ENCODE measurements around the gene GPX8.
A peak's percentile ranks its signal among the peaks of the same experiment; 100 is the strongest.

Gene GPX8

DNA sequence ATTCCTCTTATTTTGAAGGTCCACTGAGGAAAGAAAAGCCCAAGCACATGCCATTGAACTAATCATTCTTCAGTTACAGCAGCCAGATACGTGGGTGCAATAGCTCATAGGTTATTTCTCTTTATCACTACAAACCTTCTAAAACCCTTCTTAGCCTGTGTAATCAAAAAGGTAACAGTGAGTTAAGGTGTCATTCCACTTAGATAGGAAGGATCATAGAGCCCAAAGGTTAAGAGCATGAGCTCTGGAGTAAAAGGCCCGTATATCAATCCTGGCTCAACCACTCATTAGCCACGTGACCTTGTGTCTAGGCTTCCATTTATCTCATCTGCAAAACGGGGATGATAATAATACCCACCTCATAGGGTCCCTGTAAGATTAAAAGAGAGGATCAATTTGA is 2.7 kb downstream of the GPX8 start:
- TF ChIP-seq, protein P1, sequence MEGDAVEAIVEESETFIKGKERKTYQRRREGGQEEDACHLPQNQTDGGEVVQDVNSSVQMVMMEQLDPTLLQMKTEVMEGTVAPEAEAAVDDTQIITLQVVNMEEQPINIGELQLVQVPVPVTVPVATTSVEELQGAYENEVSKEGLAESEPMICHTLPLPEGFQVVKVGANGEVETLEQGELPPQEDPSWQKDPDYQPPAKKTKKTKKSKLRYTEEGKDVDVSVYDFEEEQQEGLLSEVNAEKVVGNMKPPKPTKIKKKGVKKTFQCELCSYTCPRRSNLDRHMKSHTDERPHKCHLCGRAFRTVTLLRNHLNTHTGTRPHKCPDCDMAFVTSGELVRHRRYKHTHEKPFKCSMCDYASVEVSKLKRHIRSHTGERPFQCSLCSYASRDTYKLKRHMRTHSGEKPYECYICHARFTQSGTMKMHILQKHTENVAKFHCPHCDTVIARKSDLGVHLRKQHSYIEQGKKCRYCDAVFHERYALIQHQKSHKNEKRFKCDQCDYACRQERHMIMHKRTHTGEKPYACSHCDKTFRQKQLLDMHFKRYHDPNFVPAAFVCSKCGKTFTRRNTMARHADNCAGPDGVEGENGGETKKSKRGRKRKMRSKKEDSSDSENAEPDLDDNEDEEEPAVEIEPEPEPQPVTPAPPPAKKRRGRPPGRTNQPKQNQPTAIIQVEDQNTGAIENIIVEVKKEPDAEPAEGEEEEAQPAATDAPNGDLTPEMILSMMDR (IDR thresholded peaks at IDR 0.05; ENCODE audit: low read depth, low read length), result no peak
- no peaks in the 10 kb centered on the region for H3K36me3 ChIP-seq
- no peaks in the 10 kb centered on the region for H3K4me1 ChIP-seq
- H3K9me3 ChIP-seq, result no peaks in the 10 kb centered on the region
- no peak for DNase-seq
- peaks cover 92% of the 10 kb centered on the region for H3K27me3 ChIP-seq
- no peak overlapping the region for H3K4me3 ChIP-seq (ENCODE audit: low read depth, low read length)

DNA sequence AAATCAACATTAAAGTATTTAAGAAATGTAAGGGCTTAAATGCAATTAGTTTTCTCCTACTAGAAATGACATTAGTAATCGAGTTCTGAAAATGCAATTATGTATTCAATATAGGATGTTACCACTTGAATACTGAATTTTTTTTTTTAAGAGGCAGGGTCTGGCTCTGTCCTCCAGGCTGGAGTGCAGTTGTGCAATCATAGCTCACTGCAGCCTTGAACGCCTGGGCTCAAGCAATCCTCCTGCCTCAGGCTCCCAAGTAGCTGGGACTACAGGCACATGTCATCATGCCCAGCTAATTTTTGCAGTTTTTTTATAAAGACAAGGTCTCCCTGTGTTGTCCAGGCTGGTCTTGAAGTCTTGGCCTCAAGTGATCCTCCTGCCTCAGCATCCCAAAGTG is 11.5 kb downstream of the GPX8 start:
- TF ChIP-seq, protein P1 (IDR thresholded peaks at IDR 0.05; ENCODE audit: low read depth, low read length), result no peak
- Histone ChIP-seq H3K4me3 (ENCODE audit: low read depth, low read length) (no peak overlapping the region), H3K4me1 (no peaks in the 10 kb centered on the region; the same call in 1 of the 2 replicates), H3K36me3 (no peaks in the 10 kb centered on the region), H3K9me3 (no peaks in the 10 kb centered on the region), H3K27me3 (peaks cover 75% of the 10 kb centered on the region)
- DNase-seq, result no peak

DNA sequence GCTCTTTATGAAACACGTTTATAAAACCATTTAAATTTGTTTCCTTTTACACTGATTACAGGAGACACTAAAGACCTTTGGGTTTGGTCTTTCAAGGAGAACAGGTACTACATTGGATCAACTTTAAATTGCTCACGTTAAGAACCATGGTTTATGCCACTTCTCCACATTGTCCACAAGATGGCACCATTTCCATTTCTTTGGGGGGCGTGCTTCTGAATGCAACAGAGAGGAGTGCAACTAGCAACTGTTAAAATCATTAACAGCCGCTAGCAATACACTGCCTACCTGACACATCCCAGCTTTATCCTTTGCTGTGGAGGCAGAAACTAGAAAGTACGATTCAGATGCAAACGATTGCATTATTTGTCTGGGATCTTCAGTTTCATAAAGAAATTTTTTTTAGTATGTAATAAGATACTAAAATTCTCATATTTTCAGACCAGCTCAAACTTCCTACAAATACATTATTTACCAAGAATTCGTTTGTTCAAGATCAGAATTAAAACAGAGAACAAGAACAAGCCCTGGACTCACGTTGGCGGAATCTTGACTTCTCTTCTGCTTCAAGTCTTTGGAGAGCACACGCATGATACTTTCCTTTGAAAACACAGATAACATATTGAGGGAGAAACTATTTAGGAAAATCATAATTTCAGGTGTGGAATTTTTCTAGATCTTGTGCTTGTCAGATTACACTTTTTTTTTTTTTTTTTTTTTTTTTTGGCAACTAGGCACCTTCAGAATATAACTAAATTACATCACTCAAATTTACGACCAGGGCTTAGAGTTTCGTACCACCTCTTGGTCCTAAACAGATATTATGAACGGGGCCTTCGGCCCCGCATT is 12.3 kb downstream of the GPX8 start:
- TF ChIP-seq, protein P1 (IDR thresholded peaks at IDR 0.05; ENCODE audit: low read depth, low read length), result peak; percentile 90
- Histone ChIP-seq H3K4me3 (ENCODE audit: low read depth, low read length) (peak overlapping the region; percentile 51), H3K27me3 (peaks cover 75% of the 10 kb centered on the region), H3K4me1 (no peaks in the 10 kb centered on the region; the same call in 1 of the 2 replicates), H3K9me3 (no peaks in the 10 kb centered on the region), H3K36me3 (no peaks in the 10 kb centered on the region)
- DNase-seq, result peak; percentile 46

DNA sequence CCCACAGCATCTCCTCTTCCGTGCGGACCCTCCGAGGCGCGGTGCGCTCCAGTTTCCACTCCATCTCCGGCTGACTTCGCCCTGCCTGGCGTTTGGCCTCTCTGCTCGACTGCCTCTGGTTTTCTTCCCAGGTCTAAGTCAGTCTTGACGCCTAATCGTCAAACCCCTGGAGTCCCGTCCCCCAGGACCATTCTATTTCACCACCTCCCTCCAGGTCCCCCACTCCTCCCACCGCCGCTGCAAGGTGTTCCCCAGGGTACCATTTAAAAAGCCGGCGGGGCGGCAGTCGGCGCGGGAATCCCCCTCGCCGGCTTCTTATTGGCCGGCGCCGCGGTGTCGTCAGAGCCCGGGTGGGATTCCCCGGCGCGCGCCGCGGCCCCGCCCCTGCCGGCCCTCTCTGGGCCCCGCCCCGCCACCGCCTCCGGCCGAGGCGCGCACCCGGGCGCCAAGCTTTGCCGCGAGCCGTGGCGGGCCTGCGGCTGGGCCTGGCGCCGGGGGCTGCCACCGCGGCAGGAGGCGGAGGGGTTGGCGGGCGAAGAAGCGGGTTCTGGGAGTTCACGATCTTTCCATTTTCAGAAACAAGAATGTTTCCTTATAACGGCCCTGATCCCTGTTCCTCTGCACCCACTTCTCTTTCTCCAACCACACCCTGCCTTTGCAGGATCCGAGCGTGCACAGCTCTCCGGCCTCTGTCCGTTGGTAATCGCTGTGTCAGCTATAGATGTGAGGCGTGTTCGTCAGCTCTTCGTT is 13.1 kb downstream of the GPX8 start, which contains the start of gene CDC20B:
CDC20B (minus strand) TSS at position 241 of the 750 bp plus-strand sequence; CDS start at position 64, 177 bp downstream.
- no peaks in the 10 kb centered on the region for H3K36me3 ChIP-seq
- H3K4me1 ChIP-seq, result no peaks in the 10 kb centered on the region; the same call in 1 of the 2 replicates
- peak within 1 kb of the TSS; percentile 52 for H3K4me3 ChIP-seq (ENCODE audit: low read depth, low read length)
- H3K27me3 ChIP-seq, result peaks cover 74% of the 10 kb centered on the region
- no peaks in the 10 kb centered on the region for H3K9me3 ChIP-seq
- DNase-seq, result peak; percentile 87
- TF ChIP-seq, protein P1 (IDR thresholded peaks at IDR 0.05; ENCODE audit: low read depth, low read length), result no peak

DNA sequence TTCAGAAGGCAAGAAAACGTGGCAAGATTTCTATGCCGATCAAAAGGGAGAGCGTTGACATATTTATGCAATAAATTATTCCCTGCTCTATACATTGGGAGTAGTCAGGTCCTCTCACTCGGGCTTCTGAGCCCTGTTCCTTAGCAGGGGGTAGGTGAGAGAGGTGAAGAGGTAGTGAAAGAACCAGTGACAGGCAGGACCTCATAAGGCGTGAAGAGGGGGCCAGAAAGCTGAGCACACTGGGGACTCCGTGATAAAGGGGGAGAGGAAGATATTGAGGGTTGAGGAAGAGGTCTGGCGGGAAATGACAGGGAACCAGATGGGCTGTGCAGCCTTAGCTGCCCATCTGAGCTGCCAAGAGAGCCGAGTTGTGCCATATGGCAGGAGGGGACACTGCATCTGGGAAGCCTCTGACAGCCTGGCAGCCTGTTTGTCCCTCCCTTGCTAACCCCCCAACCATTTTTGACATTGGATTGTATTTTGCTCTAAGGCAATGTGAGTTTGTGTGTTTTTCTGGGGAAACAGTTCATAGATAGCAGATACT is 13.8 kb downstream of the GPX8 start:
- Histone ChIP-seq H3K4me3 (ENCODE audit: low read depth, low read length) (peak overlapping the region; percentile 52), H3K27me3 (peaks cover 73% of the 10 kb centered on the region), H3K4me1 (no peaks in the 10 kb centered on the region; the same call in 1 of the 2 replicates), H3K36me3 (no peaks in the 10 kb centered on the region), H3K9me3 (no peaks in the 10 kb centered on the region)
- DNase-seq, result no peak
- TF ChIP-seq, protein P1 (IDR thresholded peaks at IDR 0.05; ENCODE audit: low read depth, low read length), result no peak
